PC-9 (cell line): ENCODE measurements around the gene BCL3. TPM values are rescaled to one million over a fixed set of nuclear protein-coding genes. Genes with fewer than 3 reads are reported as not detected.

Source experiments
- BruUV-seq: library from RNA; stranded (reverse); fragments of 400-500 nt; replicated peaks from 2 replicates; lab custom pipeline; 2021; lab: Mats Ljungman, UMichigan
- CTCF ChIA-PET: fragments of 300-600 bp; sonication (Branson Sonifier 250); formaldehyde crosslinking; loops from one replicate; lab custom pipeline; 2022; ENCODE audit warnings: antibody characterized with exemption; lab: Charles Lee
- POLR2A ChIA-PET: fragments of 300-600 bp; sonication (Branson Sonifier 250); formaldehyde crosslinking; loops from one replicate; lab custom pipeline; 2022; ENCODE audit warnings: antibody characterized with exemption; ENCODE audit not compliant: unreplicated experiment; lab: Charles Lee
- DNase-seq, 2 experiments: peaks; one replicate each; pipeline versions ENCODE4 v3.0.0 to v3.0.0-alpha.2; 2015 to 2022; ENCODE audit warnings: mixed read lengths in 1 of 2
- H2AFZ ChIP-seq: fragments of 200-600 bp; sonication (generic); 2 replicates; pipeline ENCODE4 v1.8.1; 2017; ENCODE audit warnings: antibody characterized with exemption
- H3F3A ChIP-seq: fragments of 200-600 bp; sonication (generic); 2 replicates; pipeline ENCODE4 v1.8.1; 2017; ENCODE audit warnings: antibody characterized with exemption, mild to moderate bottlenecking, low read depth; ENCODE audit not compliant: insufficient read depth
- H3K27ac ChIP-seq: fragments of 200-600 bp; sonication (generic); 2 replicates; pipeline ENCODE4 v1.6.1; 2016; ENCODE audit warnings: mixed run types
- H3K27me3 ChIP-seq: fragments of 200-600 bp; sonication (generic); 2 replicates; pipeline ENCODE4 v1.6.1; 2016; ENCODE audit warnings: low read depth, mixed run types; ENCODE audit not compliant: insufficient read depth
- H3K36me3 ChIP-seq: fragments of 200-600 bp; sonication (generic); 2 replicates; pipeline ENCODE4 v1.6.1; 2016; ENCODE audit warnings: low read depth, mixed run types
- H3K4me1 ChIP-seq: fragments of 200-600 bp; sonication (generic); replicated peaks from 2 replicates; pipeline ENCODE4 v1.6.1; 2016; ENCODE audit warnings: mixed run types; ENCODE audit not compliant: insufficient read depth
- H3K4me2 ChIP-seq: fragments of 200-600 bp; sonication (generic); 2 replicates; pipeline ENCODE4 v1.6.1; 2017; ENCODE audit warnings: mixed run types
- H3K4me3 ChIP-seq: fragments of 200-600 bp; sonication (generic); 2 replicates; pipeline ENCODE4 v1.6.1; 2016; ENCODE audit warnings: mixed run types
- H3K79me2 ChIP-seq: fragments of 200-600 bp; sonication (generic); 2 replicates; pipeline ENCODE4 v1.6.1; 2017; ENCODE audit warnings: low read depth, mixed run types
- H3K9me2 ChIP-seq: fragments of 200-600 bp; sonication (generic); 2 replicates; pipeline ENCODE4 v1.8.1; 2017; ENCODE audit warnings: mild to moderate bottlenecking; ENCODE audit not compliant: insufficient read depth
- H3K9me3 ChIP-seq: fragments of 200-600 bp; sonication (generic); 2 replicates; pipeline ENCODE4 v1.8.1; 2016; ENCODE audit warnings: low read depth; ENCODE audit not compliant: insufficient read depth
- H4K20me1 ChIP-seq: fragments of 200-600 bp; sonication (generic); 2 replicates; pipeline ENCODE4 v1.8.1; 2017; ENCODE audit not compliant: insufficient read depth
- EZH2 ChIP-seq: fragments of 200-600 bp; sonication (generic); IDR thresholded peaks from 2 replicates; pipeline ENCODE4 v1.8.0; 2017; ENCODE audit warnings: antibody characterized with exemption, low read depth
- intact Hi-C: fragments of 100-400 bp; cut with micrococcal nuclease; formaldehyde crosslinking; loops from one replicate; pipeline ENCODE4 v1.10.0; 2022; ENCODE audit not compliant: unreplicated experiment
- total RNA-seq: library from RNA; stranded (reverse); gene quantifications from 2 replicates; pipeline ENCODE4 v1.2.3, GENCODE V29; 2021
- TF ChIP-seq, protein P1 (sequence below): fragments of 200-600 bp; sonication (generic); conservative IDR thresholded peaks from 2 replicates; pipeline ENCODE4 v1.6.1; 2017; ENCODE audit warnings: mixed run types, antibody characterized with exemption, mild to moderate bottlenecking, moderate library complexity

Gene BCL3
- total RNA-seq, 1 experiment from 2014 or later: 36.1 TPM

DNA sequence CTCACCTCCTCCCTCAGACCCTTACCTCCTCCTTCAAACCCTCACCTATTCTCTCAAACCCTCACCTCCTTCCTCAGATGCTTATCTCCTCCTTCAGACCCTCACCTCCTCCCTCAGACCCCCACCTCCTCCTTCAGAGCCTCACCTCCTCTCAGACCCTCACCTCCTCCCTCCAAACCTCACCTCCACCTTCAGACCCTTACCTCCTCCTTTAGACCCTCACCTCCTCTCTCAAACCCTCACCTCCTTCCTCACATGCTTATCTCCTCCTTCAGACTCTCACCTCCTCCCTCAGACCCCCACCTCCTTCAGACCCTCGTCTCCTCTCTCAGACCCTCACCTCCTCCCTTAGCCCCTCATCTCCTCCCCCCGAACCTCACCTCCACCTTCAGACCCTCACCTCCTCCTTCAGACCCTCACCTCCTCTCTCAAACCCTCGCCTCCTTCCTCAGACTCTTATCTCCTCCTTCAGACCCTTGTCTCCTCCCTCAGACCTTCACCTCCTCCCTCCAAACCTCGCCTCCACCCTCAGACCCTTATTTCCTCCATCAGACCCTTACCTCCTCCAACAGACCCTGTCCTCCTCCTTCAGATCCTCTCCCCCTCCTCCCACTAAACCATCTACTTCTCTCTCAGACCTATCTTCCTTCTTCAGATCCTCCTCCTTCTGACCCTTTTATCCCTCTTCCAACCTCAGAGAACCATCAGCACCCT lies 2.5 kb upstream of the BCL3 start:
- intact Hi-C loops: no loop called here
- Histone ChIP-seq H3F3A (peaks cover 37% of the 10 kb centered on the region), H3K79me2 (peaks cover 21% of the 10 kb centered on the region), H3K9me3 (no peaks in the 10 kb centered on the region), H3K4me1 (peaks cover 68% of the 10 kb centered on the region), H3K4me3 (no peak overlapping the region), H3K27ac (no peak overlapping the region), H3K27me3 (no peaks in the 10 kb centered on the region), H3K4me2 (peak overlapping the region; percentile 44), H4K20me1 (no peaks in the 10 kb centered on the region), H2AFZ (no peak overlapping the region), H3K9me2 (no peaks in the 10 kb centered on the region), H3K36me3 (0 out of 2 replicates have a peak, but pooled peaks cover 1% of the 10 kb centered on the region)
- no peak for DNase-seq
- TF ChIP-seq EZH2: no peak
- TF ChIP-seq, protein P1, sequence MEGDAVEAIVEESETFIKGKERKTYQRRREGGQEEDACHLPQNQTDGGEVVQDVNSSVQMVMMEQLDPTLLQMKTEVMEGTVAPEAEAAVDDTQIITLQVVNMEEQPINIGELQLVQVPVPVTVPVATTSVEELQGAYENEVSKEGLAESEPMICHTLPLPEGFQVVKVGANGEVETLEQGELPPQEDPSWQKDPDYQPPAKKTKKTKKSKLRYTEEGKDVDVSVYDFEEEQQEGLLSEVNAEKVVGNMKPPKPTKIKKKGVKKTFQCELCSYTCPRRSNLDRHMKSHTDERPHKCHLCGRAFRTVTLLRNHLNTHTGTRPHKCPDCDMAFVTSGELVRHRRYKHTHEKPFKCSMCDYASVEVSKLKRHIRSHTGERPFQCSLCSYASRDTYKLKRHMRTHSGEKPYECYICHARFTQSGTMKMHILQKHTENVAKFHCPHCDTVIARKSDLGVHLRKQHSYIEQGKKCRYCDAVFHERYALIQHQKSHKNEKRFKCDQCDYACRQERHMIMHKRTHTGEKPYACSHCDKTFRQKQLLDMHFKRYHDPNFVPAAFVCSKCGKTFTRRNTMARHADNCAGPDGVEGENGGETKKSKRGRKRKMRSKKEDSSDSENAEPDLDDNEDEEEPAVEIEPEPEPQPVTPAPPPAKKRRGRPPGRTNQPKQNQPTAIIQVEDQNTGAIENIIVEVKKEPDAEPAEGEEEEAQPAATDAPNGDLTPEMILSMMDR: no peak
- no TSS peak for BruUV-seq
- ChIA-PET CTCF (interaction anchor here (1.0 kb wide), 1 partner anchor 22 kb away, joined by 13 read pairs; no protein-coding TSS in a partner anchor), POLR2A (interaction anchor here (0.6 to 0.7 kb wide), 2 partner anchors 76 to 715 kb away, joined by 3 read pairs; no protein-coding TSS in a partner anchor)

DNA sequence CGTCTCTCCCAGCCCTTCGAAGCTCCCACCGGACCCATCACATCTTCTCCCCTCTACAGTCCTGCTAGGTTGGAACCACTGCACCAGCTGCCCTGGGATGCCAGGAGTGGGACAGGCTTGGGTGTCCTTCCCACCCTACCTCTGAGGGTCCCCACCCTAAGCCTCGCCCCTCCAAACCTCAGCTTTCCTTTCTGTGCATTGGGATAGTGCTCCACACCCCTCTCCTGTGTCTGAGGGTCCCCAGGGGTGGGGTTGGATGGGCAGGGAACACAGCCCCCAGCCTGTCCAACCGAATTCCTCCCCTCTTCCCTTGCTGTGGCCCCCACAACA lies 1.9 kb upstream of the BCL3 start:
- no peaks in the 10 kb centered on the region for H3K9me3 ChIP-seq
- BruUV-seq: no TSS peak
- H3K9me2 ChIP-seq: no peaks in the 10 kb centered on the region
- intact Hi-C loops: no loop called here
- no peak overlapping the region for H3K4me3 ChIP-seq
- ChIA-PET POLR2A (no interaction called here), CTCF (no interaction called here)
- H2AFZ ChIP-seq: no peak overlapping the region
- peaks cover 27% of the 10 kb centered on the region for H3K79me2 ChIP-seq
- DNase-seq: no peak
- peaks cover 36% of the 10 kb centered on the region for H3F3A ChIP-seq
- TF ChIP-seq, protein P1: no peak
- no peak for TF ChIP-seq EZH2
- H3K36me3 ChIP-seq: 0 out of 2 replicates have a peak, but pooled peaks cover 6% of the 10 kb centered on the region
- H4K20me1 ChIP-seq: no peaks in the 10 kb centered on the region
- H3K4me1 ChIP-seq: peaks cover 64% of the 10 kb centered on the region
- H3K27ac ChIP-seq: peak overlapping the region; percentile 51; the same call in 1 of the 2 replicates
- H3K4me2 ChIP-seq: peak overlapping the region; percentile 96
- no peaks in the 10 kb centered on the region for H3K27me3 ChIP-seq

DNA sequence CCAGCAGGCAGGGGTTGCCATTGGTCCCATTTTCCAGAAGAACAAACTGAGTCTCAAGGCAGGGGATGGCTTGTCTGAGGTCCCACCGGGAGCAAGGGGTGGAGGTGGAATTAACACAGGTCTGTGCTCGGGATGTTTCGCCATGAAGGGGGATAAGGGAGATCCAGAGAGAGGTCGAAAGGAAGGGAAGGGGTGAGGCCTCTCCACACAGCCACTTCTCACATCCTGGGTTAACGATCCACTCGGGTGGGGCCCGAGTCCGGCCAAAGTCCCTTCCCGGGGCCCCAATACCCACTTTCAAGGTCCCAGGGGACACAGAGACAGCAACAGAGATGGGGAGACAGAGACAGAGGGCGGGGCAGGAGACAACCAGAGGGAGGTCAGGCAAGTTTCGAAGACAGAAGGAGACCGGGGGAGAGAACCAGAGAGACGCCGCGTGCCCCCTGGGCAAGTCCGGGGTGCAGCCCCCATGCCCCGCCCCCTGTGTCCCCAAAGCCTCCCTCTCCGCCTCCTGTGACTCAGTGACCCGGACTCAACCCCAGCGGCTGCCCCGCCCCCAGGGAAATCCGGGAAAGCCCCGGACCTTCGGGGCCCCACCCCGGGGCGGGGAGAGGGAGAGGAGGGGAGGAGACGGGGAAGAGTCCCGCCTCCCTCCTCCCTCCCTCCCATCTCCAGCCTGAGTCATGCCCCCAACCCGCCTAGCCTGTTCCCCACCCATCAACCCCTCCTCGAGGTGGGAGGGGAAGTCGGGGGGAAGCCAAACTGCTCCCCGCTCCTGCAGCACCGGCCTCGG lies 1.4 kb upstream of the BCL3 start:
- H3K27me3 ChIP-seq: no peaks in the 10 kb centered on the region
- intact Hi-C loops: loop anchor here (1.0 kb wide), 1 partner anchor 27 kb away; no protein-coding TSS in a partner anchor
- no peaks in the 10 kb centered on the region for H4K20me1 ChIP-seq
- DNase-seq: peak; percentile 87 to 97
- H3K4me3 ChIP-seq: peak overlapping the region; percentile 78
- no peaks in the 10 kb centered on the region for H3K9me3 ChIP-seq
- ChIA-PET POLR2A (no interaction called here), CTCF (no interaction called here)
- peaks cover 28% of the 10 kb centered on the region for H3K79me2 ChIP-seq
- H3K9me2 ChIP-seq: no peaks in the 10 kb centered on the region
- peak overlapping the region; percentile 95 for H3K27ac ChIP-seq
- peak overlapping the region; percentile 96 for H3K4me2 ChIP-seq
- TF ChIP-seq, protein P1: no peak
- TF ChIP-seq EZH2: no peak
- H3F3A ChIP-seq: peaks cover 40% of the 10 kb centered on the region
- BruUV-seq: TSS peak; percentile 49
- peak overlapping the region; percentile 82; the same call in 1 of the 2 replicates for H2AFZ ChIP-seq
- peaks cover 10% of the 10 kb centered on the region; the same call in 1 of the 2 replicates for H3K36me3 ChIP-seq
- H3K4me1 ChIP-seq: peaks cover 66% of the 10 kb centered on the region
